Astrocyte (in vitro differentiated cells and primary cell): ENCODE data around the gene TMEM143.

Experiments
- CTCF ChIP-seq: IDR thresholded peaks from 2 replicates; pipeline ENCODE4 v1.5.1; 2011; ENCODE audit warnings: low read depth, mild to moderate bottlenecking, inconsistent platforms, low read length, moderate library complexity; ENCODE audit not compliant: insufficient read depth
- EZH2 ChIP-seq: IDR thresholded peaks from 2 replicates; pipeline ENCODE4 v1.6.1; 2012; ENCODE audit warnings: mild to moderate bottlenecking, low read length, inconsistent platforms; ENCODE audit not compliant: insufficient read depth

DNA sequence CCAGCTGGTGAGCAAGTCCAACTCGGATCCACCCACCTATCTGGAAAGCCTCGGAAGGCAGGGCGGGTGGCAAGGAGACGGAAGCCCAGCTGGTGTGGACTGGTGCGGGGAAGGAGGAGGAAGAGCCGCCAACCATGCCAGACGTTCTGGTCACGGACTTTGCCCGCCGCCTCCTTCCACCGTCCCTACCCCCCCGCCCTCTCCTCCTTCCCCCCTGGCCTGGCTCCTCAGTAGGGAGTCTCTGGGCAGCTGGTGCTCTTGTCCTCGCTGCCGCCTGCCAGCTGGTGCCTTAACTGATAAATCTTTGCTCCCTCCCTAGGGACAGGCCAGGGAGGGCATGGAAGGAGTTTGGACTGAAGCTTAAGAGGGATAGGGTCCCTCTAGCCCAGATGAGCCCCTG, 5.2 kb upstream of the TMEM143 start:
- TF ChIP-seq CTCF (no peak), EZH2 (no peak)
